CD14-positive monocyte (primary cell): ENCODE measurements around the gene COL5A3. TPM values are rescaled to one million over a fixed set of nuclear protein-coding genes. Genes with fewer than 3 reads are reported as not detected.

Experiments
- DNase-seq, 3 donors: peaks; one replicate each; pipeline ENCODE4 v3.0.0-alpha.2; 2011 to 2022
- H2AFZ ChIP-seq: 2 replicates; pipeline ENCODE4 v1.6.0; 2012; ENCODE audit warnings: mild to moderate bottlenecking, low read depth, low read length, inconsistent platforms; ENCODE audit not compliant: insufficient read depth, poor library complexity, severe bottlenecking
- H3K27ac ChIP-seq, 2 donors: 1 replicate in 1 of 2; 2 replicates in 1 of 2; pipeline ENCODE4 v1.5.1; 2012 to 2013; ENCODE audit warnings: low read length in 2 of 2, control low read depth in 1 of 2, inconsistent platforms in 1 of 2, low read depth in 1 of 2, mild to moderate bottlenecking in 1 of 2
- H3K27me3 ChIP-seq, 2 donors: one replicate each; pipeline versions ENCODE4 v1.6.0 to v1.6.1; 2011 to 2013; ENCODE audit warnings: low read length in 2 of 2; ENCODE audit not compliant: control insufficient read depth in 2 of 2, insufficient read depth in 2 of 2
- H3K36me3 ChIP-seq, 2 donors: replicated peaks in 1 of 2; 1 replicate in 1 of 2; 2 replicates in 1 of 2; pipeline versions ENCODE4 v1.5.1 to v1.6.1; 2012 to 2013; ENCODE audit warnings: low read length in 2 of 2, control low read depth in 1 of 2, inconsistent platforms in 1 of 2, mild to moderate bottlenecking in 1 of 2; ENCODE audit not compliant: insufficient read depth in 2 of 2, control insufficient read depth in 1 of 2
- H3K4me1 ChIP-seq, 2 donors: 1 replicate in 1 of 2; 2 replicates in 1 of 2; pipeline versions ENCODE4 v1.5.1 to v1.6.1; 2012 to 2013; ENCODE audit warnings: low read length in 2 of 2, control low read depth in 1 of 2, inconsistent platforms in 1 of 2, mild to moderate bottlenecking in 1 of 2, moderate library complexity in 1 of 2; ENCODE audit not compliant: insufficient read depth in 2 of 2, control insufficient read depth in 1 of 2
- H3K4me2 ChIP-seq: replicated peaks from 2 replicates; pipeline ENCODE3; 2012; ENCODE audit warnings: low read length, moderate library complexity, mild to moderate bottlenecking; ENCODE audit not compliant: poor library complexity, severe bottlenecking; ENCODE audit errors: extremely low read depth
- H3K4me3 ChIP-seq, 3 experiments: fragments of 200-600 bp in 1 of 3; sonication (generic) in 1 of 3; replicated peaks in 1 of 3; 1 replicate in 2 of 3; 2 replicates in 1 of 3; pipeline ENCODE4 v1.5.1; 2011 to 2013; ENCODE audit warnings: low read length in 3 of 3, mild to moderate bottlenecking in 3 of 3, control low read depth in 2 of 3, low read depth in 2 of 3, inconsistent platforms in 1 of 3, moderate library complexity in 1 of 3
- H3K79me2 ChIP-seq: 2 replicates; pipeline ENCODE4 v1.6.0; 2012; ENCODE audit warnings: mild to moderate bottlenecking, control low read depth, inconsistent platforms, low read length, moderate library complexity; ENCODE audit not compliant: insufficient read depth
- H3K9ac ChIP-seq: 2 replicates; pipeline ENCODE4 v1.6.0; 2017; ENCODE audit warnings: low read length, mild to moderate bottlenecking; ENCODE audit not compliant: insufficient read depth, poor library complexity, severe bottlenecking
- H3K9me3 ChIP-seq, 2 donors: replicated peaks in 1 of 2; 1 replicate in 1 of 2; 2 replicates in 1 of 2; pipeline versions ENCODE4 v1.5.1 to v1.6.1; 2012 to 2013; ENCODE audit warnings: low read length in 2 of 2, control low read depth in 1 of 2; ENCODE audit not compliant: control insufficient read depth in 1 of 2, insufficient read depth in 1 of 2
- H4K20me1 ChIP-seq: 2 replicates; pipeline ENCODE4 v1.6.0; 2012; ENCODE audit warnings: mild to moderate bottlenecking, low read length, control low read depth, moderate library complexity; ENCODE audit not compliant: insufficient read depth
- H3K27ac Mint-ChIP-seq, 7 donors: one replicate each; pipeline ENCODE4 v1.8.0; 2020; ENCODE audit warnings: mild to moderate bottlenecking in 7 of 7, mixed read lengths in 7 of 7, moderate library complexity in 6 of 7, inconsistent platforms in 2 of 7
- H3K27me3 Mint-ChIP-seq, 3 donors: one replicate each; pipeline ENCODE4 v1.8.0; 2021 to 2022; ENCODE audit warnings: low read depth in 3 of 3, mild to moderate bottlenecking in 3 of 3, mixed read lengths in 3 of 3, moderate library complexity in 3 of 3, inconsistent platforms in 1 of 3
- H3K36me3 Mint-ChIP-seq, 2 donors: one replicate each; pipeline ENCODE4 v1.8.0; 2020; ENCODE audit warnings: mixed read lengths in 2 of 2, inconsistent platforms in 1 of 2, mild to moderate bottlenecking in 1 of 2
- H3K4me1 Mint-ChIP-seq: one replicate; pipeline ENCODE4 v1.8.0; 2020; ENCODE audit warnings: mild to moderate bottlenecking, mixed read lengths
- H3K4me3 Mint-ChIP-seq, 2 donors: one replicate each; pipeline ENCODE4 v1.8.0; 2020; ENCODE audit warnings: mild to moderate bottlenecking in 2 of 2, mixed read lengths in 2 of 2, moderate library complexity in 1 of 2
- H3K9me3 Mint-ChIP-seq, 7 donors: one replicate each; pipeline ENCODE4 v1.8.0; 2020 to 2022; ENCODE audit warnings: mixed read lengths in 7 of 7, mild to moderate bottlenecking in 6 of 7, moderate library complexity in 6 of 7, inconsistent platforms in 2 of 7
- WGBS: methylation state at CpG from one replicate; pipeline ENCODE4 v1.1.5; 2013; ENCODE audit warnings: missing lambda C conversion rate; ENCODE audit not compliant: insufficient coverage; 5-methylcytosine and 5-hydroxymethylcytosine counted together
- intact Hi-C, 2 donors: fragments of 100-400 bp; cut with micrococcal nuclease; formaldehyde crosslinking; loops; one replicate each; pipeline versions ENCODE4 v1.15.0 to v1.15.1; 2023
- polyA plus RNA-seq, 3 donors: library from polyadenylated mRNA; depleted of rRNA in 1 of 3; unstranded in 2 of 3; stranded (reverse) in 1 of 3; fragments of 300-500 nt in 2 of 3; fragments of >200 nt in 1 of 3; fragmentation: Illumina TruSeq in 2 of 3; gene quantifications; 1 replicate in 2 of 3; 2 replicates in 1 of 3; pipeline ENCODE4 v1.2.3, GENCODE V29; 2012 to 2021
- TF ChIP-seq, protein P1 (sequence below): fragments of 200-600 bp; IDR thresholded peaks from one replicate; pipeline ENCODE4 v1.8.0; 2022; ENCODE audit warnings: antibody characterized with exemption, mild to moderate bottlenecking

COL5A3 gene
- polyA plus RNA-seq, 3 donors, result not detected

DNA sequence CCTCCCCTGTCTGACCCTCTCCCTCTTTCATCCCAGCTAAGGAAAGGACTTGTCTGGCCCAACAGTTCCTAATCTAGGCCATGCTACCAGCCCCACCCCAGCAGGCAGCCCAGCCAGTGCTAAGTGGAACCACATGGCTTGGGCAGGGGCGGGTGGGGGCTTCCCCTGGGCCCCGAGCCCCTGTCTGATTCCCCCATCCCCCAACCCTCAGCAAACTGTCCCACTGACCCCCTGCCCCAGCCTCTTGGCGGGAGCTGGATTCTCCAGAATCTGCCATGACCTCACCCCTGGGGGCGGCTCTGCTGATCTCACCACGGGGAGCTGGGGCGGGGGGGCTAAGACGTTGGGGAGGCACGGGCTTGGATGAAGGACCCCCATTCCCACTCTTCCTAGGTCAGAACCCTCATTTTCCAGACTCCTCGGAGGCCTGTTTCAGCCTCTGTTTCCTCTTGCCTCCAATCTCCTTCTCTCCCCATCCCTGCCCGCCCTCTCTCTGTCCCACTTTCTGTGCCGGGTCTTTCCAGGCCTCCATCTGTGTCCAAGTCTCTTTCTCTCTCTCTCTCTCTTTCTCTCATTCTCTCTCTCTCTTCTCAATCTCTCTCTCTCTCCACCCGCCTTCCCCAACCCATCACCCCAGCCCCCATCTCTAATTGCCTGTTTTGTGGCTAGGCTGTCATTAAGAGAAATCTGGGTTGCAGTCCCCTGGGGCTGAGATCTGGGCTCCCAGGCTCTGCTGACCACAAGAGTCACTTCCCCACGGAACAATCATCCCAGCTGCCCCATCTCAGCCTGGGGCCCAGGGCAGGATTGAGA lies 2.7 kb downstream of the COL5A3 start:
- Histone ChIP-seq H3K9ac (no peak overlapping the region), H3K4me1 (no peaks in the 10 kb centered on the region), H3K4me3 (no peak overlapping the region), H3K9me3 (no peaks in the 10 kb centered on the region), H3K4me2 (no peak overlapping the region), H3K36me3 (no peaks in the 10 kb centered on the region), H3K79me2 (no peaks in the 10 kb centered on the region), H3K27ac (no peak overlapping the region), H3K27me3 (peaks cover 20 to 38% of the 10 kb centered on the region in 2 donors), H2AFZ (no peak overlapping the region), H4K20me1 (no peaks in the 10 kb centered on the region)
- peak overlapping the region in 1 of 7 donors; percentile 38 for H3K27ac Mint-ChIP-seq
- no peak for DNase-seq
- H3K4me1 Mint-ChIP-seq, result peaks cover 6% of the 10 kb centered on the region
- H3K9me3 Mint-ChIP-seq, result peaks cover 0 to 13% (median 5%) of the 10 kb centered on the region in 7 donors
- H3K27me3 Mint-ChIP-seq, result peaks cover 40 to 55% (median 51%) of the 10 kb centered on the region in 3 donors
- H3K4me3 Mint-ChIP-seq, result peak overlapping the region in 1 of 2 donors; percentile 50
- 55% methylated on average over 5 of the region's 13 CpGs for WGBS
- H3K36me3 Mint-ChIP-seq, result peaks cover 0 to 3% of the 10 kb centered on the region in 2 donors
- TF ChIP-seq, protein P1, sequence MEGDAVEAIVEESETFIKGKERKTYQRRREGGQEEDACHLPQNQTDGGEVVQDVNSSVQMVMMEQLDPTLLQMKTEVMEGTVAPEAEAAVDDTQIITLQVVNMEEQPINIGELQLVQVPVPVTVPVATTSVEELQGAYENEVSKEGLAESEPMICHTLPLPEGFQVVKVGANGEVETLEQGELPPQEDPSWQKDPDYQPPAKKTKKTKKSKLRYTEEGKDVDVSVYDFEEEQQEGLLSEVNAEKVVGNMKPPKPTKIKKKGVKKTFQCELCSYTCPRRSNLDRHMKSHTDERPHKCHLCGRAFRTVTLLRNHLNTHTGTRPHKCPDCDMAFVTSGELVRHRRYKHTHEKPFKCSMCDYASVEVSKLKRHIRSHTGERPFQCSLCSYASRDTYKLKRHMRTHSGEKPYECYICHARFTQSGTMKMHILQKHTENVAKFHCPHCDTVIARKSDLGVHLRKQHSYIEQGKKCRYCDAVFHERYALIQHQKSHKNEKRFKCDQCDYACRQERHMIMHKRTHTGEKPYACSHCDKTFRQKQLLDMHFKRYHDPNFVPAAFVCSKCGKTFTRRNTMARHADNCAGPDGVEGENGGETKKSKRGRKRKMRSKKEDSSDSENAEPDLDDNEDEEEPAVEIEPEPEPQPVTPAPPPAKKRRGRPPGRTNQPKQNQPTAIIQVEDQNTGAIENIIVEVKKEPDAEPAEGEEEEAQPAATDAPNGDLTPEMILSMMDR, result no peak
- intact Hi-C loops, result no loop called here

DNA sequence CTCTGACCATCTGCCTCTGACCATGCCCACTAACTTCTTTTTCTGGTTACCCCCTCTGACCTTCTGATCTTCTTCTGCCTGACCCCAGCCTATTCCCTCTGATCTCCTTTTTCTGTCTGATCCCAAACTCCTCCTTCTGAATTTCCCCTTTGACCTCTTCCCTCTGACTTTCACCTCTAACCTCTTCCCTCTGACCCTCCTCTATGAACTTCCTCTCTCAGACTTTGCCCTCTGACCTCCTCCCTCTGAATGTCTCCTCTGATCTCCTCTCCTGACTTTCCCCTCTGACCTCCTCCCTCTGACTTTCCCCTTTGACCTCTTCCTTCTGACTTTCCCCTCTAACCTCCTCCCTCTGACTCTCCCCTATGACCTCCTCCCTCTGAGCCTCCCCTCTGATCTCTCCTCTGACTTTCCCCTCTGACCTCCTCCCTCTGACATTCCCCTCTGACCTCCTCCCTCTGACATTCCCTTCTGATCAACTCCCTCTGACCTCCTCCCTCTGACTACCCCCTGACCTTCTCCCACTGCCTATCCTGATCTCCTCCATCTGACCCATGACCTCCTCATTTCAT lies 3.5 kb downstream of the COL5A3 start:
- Histone ChIP-seq H3K4me1 (no peaks in the 10 kb centered on the region), H4K20me1 (no peaks in the 10 kb centered on the region), H3K27me3 (peaks cover 17 to 33% of the 10 kb centered on the region in 2 donors), H3K79me2 (no peaks in the 10 kb centered on the region), H3K27ac (no peak overlapping the region), H3K36me3 (no peaks in the 10 kb centered on the region), H3K4me3 (no peak overlapping the region), H2AFZ (no peak overlapping the region), H3K4me2 (no peak overlapping the region), H3K9ac (no peak overlapping the region), H3K9me3 (no peaks in the 10 kb centered on the region)
- H3K27me3 Mint-ChIP-seq, result peaks cover 35 to 49% (median 45%) of the 10 kb centered on the region in 3 donors
- no peak for DNase-seq
- H3K4me3 Mint-ChIP-seq, result peak overlapping the region in 1 of 2 donors; percentile 49
- H3K36me3 Mint-ChIP-seq, result peaks cover 0 to 3% of the 10 kb centered on the region in 2 donors
- TF ChIP-seq, protein P1, result no peak
- H3K9me3 Mint-ChIP-seq, result peaks cover 0 to 13% (median 5%) of the 10 kb centered on the region in 7 donors
- intact Hi-C loops, result no loop called here
- H3K27ac Mint-ChIP-seq, result no peak overlapping the region
- peaks cover 6% of the 10 kb centered on the region for H3K4me1 Mint-ChIP-seq
